K562 (cell line): ENCODE data around the gene PLEKHB1. TPM values are rescaled to one million over a fixed set of nuclear protein-coding genes. Genes with fewer than 3 reads are reported as not detected.

Source experiments
- CAMTA2 ChIP-seq: fragments of 250-450 bp; sonication (Bioruptor Pico); conservative IDR thresholded peaks from 2 replicates; pipeline ENCODE4 v1.5.1; 2022
- FOXP1 ChIP-seq: sonication (generic); formaldehyde crosslinking; IDR thresholded peaks from 2 replicates; pipeline ENCODE4 v1.8.0; 2022; ENCODE audit warnings: mild to moderate bottlenecking, missing genetic modification reagents
- KLF6 ChIP-seq: fragments of 250-450 bp; sonication (Bioruptor Pico); IDR thresholded peaks from 2 replicates; pipeline ENCODE4 v1.4.0; 2020; ENCODE audit warnings: mild to moderate bottlenecking, moderate library complexity, borderline replicate concordance
- LCOR ChIP-seq: sonication (generic); formaldehyde crosslinking; IDR thresholded peaks from 2 replicates; pipeline ENCODE4 v1.8.0; 2022; ENCODE audit warnings: mild to moderate bottlenecking, missing genetic modification reagents
- NFATC3 ChIP-seq: fragments of 450-650 bp; IDR thresholded peaks from 2 replicates; pipeline ENCODE4 v1.6.1; 2017; ENCODE audit warnings: mild to moderate bottlenecking
- PHF8 ChIP-seq: fragments of 200-600 bp; sonication (generic); IDR thresholded peaks from 2 replicates; pipeline ENCODE4 v1.6.1; 2012; ENCODE audit warnings: mixed run types, mild to moderate bottlenecking, inconsistent platforms, low read length, moderate library complexity, borderline replicate concordance
- POLR2H ChIP-seq: IDR thresholded peaks from 2 replicates; pipeline ENCODE4 v1.6.1; 2016; ENCODE audit warnings: missing genetic modification characterization, low read depth, mild to moderate bottlenecking, control low read depth, missing compliant biosample characterization, moderate library complexity
- POLR3G ChIP-seq: IDR thresholded peaks from 2 replicates; pipeline ENCODE4 v1.6.1; 2011; ENCODE audit not compliant: insufficient read length, insufficient replicate concordance; ENCODE audit errors: extremely low read depth
- RHOXF2B ChIP-seq: fragments of 250-450 bp; sonication (Bioruptor Pico); conservative IDR thresholded peaks from 2 replicates; pipeline ENCODE4 v1.5.1; 2021
- SAFB ChIP-seq: fragments of 200-400 bp; formaldehyde crosslinking; IDR thresholded peaks from 2 replicates; pipeline ENCODE4 v1.6.1; 2017; ENCODE audit warnings: low read depth, low read length, borderline replicate concordance
- SMARCE1 ChIP-seq: fragments of 450-650 bp; IDR thresholded peaks from 2 replicates; pipeline ENCODE4 v1.7.1; 2016; ENCODE audit warnings: mild to moderate bottlenecking
- ZBED1 ChIP-seq: IDR thresholded peaks from 2 replicates; pipeline ENCODE4 v1.6.1; 2014
- ZKSCAN3 ChIP-seq: fragments of 250-450 bp; sonication (Bioruptor Pico); IDR thresholded peaks from 2 replicates; pipeline ENCODE4 v1.4.0; 2020
- ZNF143 ChIP-seq: sonication (generic); formaldehyde crosslinking; IDR thresholded peaks from 2 replicates; pipeline ENCODE4 v1.9.0; 2022; ENCODE audit warnings: mild to moderate bottlenecking, missing genetic modification reagents
- ZNF347 ChIP-seq: fragments of 450-650 bp; formaldehyde crosslinking; IDR thresholded peaks from 2 replicates; pipeline ENCODE4 v1.4.0; 2020; ENCODE audit warnings: low read depth, mild to moderate bottlenecking, moderate library complexity
- ZNF444 ChIP-seq: fragments of 250-450 bp; sonication (Bioruptor Pico); IDR thresholded peaks from 2 replicates; pipeline ENCODE4 v1.4.0; 2020; ENCODE audit warnings: mild to moderate bottlenecking, moderate library complexity
- ZNF785 ChIP-seq: fragments of 250-450 bp; sonication (Bioruptor Pico); IDR thresholded peaks from 2 replicates; pipeline ENCODE4 v1.4.0; 2020; ENCODE audit warnings: mild to moderate bottlenecking
- ZSCAN29 ChIP-seq: fragments of 450-650 bp; IDR thresholded peaks from 2 replicates; pipeline ENCODE4 v1.6.1; 2017
- polyA plus RNA-seq, 8 experiments: library from polyadenylated mRNA; depleted of rRNA in 4 of 8; stranded (reverse) in 5 of 8; unstranded in 3 of 8; fragments of >200 nt; fragmentation: Nextera tagmentation in 2 of 8; fragmentation: Illumina TruSeq in 1 of 8; extraction: Ambion mirVana in 2 of 8; extraction: Trizol in 1 of 8; gene quantifications; 2 replicates each; pipeline versions ENCODE4 v1.2.1 to v1.2.3, GENCODE V29; 2011 to 2014; ENCODE audit warnings: inconsistent platforms in 1 of 8, missing spikeins in 1 of 8
- total RNA-seq, 7 experiments: library from RNA; depleted of rRNA in 6 of 7; stranded (reverse); fragments of >200 nt in 6 of 7; fragmentation: Illumina TruSeq in 2 of 7; extraction: Trizol in 2 of 7; gene quantifications; 2 replicates each; pipeline versions ENCODE4 v1.2.1 to v1.2.3, GENCODE V29; 2011 to 2021; ENCODE audit warnings: low replicate concordance in 1 of 7
- TF ChIP-seq, protein P1 (sequence below): fragments of 450-650 bp; IDR thresholded peaks from 2 replicates; pipeline ENCODE4 v1.6.1; 2016; ENCODE audit warnings: missing biosample characterization, missing genetic modification characterization
- TF ChIP-seq, protein P2 (sequence below): fragments of 450-650 bp; formaldehyde crosslinking; IDR thresholded peaks from 2 replicates; pipeline ENCODE4 v1.4.0; 2020; ENCODE audit warnings: mild to moderate bottlenecking, moderate library complexity
- TF ChIP-seq, protein P3 (sequence below): fragments of 200-800 bp; sonication (Bioruptor generic); IDR thresholded peaks from 2 replicates; pipeline ENCODE4 v1.6.1; 2017; ENCODE audit warnings: missing genetic modification characterization, missing compliant biosample characterization
- TF ChIP-seq, protein P4 (sequence below): fragments of 450-650 bp; conservative IDR thresholded peaks from 2 replicates; pipeline ENCODE4 v1.6.1; 2016; ENCODE audit warnings: missing genetic modification characterization, low read depth, mild to moderate bottlenecking, control low read depth, missing compliant biosample characterization
- TF ChIP-seq, protein P5 (sequence below), 2 experiments: fragments of 450-650 bp; conservative IDR thresholded peaks; 2 replicates each; pipeline ENCODE4 v1.6.1; 2017; ENCODE audit warnings: mild to moderate bottlenecking in 2 of 2, moderate library complexity in 2 of 2

The PLEKHB1 gene
- total and polyA plus RNA-seq, 9 of the 15 experiments (the other 6 are each of a cell fraction or from before 2014, with no cell fraction given), result 0.07 to 0.62 (median 0.17) TPM; not detected in 2

DNA sequence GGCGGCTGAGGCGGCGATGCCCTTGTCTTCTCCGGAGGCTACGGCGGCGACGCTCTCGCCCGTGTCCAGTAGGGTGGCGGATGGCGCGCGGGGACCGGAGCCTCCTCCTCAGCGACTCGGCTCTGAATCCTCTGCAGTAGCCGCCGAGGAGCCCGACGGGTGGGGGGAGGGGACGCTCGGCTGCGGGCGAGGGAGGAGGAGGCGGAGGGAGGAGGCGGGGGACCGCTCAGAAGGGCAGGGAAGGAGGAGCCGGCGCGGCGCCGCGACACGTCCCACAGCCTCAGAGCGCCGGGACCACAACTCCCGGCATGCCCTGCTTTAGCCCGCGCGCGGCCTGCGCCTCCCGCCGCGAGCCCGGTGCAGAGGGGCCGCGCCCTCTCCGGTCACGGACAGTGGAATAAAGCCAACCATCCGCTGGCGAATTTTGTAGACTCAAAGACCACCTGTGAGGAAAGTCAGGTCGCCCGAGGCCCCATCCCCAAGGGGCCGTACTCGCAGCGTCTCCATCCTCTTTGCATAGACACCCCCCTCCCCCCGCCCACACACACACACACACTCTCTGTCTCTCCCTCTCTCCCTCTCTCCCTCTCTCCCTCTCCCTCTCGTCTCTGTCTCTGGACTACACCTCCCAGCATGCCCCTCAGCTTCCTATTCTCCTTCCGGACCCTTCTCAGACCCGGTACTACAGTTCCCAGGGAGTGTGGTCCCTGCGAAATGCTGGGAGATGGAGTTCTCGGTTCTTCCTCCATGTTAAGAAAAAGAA, 48.2 kb upstream of the PLEKHB1 start, which contains the start of gene FAM168A (continued):
- TF ChIP-seq FOXP1 (CRISPR knock-in tag) (peak; percentile 74; the same call in 1 of the 2 replicates), RHOXF2B (CRISPR knock-in tag) (no peak), ZNF347 (no peak), ZNF444 (CRISPR knock-in tag) (peak; percentile 90), PHF8 (peak; percentile 64; the same call in 1 of the 2 replicates), POLR2H (tag) (no peak), POLR3G (no peak), SAFB (peak; percentile 43; the same call in 1 of the 2 replicates), NFATC3 (no peak), CAMTA2 (CRISPR knock-in tag) (no peak), LCOR (CRISPR knock-in tag) (peak; percentile 24; the same call in 1 of the 2 replicates), SMARCE1 (no peak), ZNF143 (peak; percentile 92), KLF6 (CRISPR knock-in tag) (no peak), ZNF785 (CRISPR knock-in tag) (no peak), ZBED1 (no peak), ZSCAN29 (no peak), ZKSCAN3 (no peak)
- TF ChIP-seq, protein P1, sequence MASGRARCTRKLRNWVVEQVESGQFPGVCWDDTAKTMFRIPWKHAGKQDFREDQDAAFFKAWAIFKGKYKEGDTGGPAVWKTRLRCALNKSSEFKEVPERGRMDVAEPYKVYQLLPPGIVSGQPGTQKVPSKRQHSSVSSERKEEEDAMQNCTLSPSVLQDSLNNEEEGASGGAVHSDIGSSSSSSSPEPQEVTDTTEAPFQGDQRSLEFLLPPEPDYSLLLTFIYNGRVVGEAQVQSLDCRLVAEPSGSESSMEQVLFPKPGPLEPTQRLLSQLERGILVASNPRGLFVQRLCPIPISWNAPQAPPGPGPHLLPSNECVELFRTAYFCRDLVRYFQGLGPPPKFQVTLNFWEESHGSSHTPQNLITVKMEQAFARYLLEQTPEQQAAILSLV (tag), result no peak
- TF ChIP-seq, protein P2, sequence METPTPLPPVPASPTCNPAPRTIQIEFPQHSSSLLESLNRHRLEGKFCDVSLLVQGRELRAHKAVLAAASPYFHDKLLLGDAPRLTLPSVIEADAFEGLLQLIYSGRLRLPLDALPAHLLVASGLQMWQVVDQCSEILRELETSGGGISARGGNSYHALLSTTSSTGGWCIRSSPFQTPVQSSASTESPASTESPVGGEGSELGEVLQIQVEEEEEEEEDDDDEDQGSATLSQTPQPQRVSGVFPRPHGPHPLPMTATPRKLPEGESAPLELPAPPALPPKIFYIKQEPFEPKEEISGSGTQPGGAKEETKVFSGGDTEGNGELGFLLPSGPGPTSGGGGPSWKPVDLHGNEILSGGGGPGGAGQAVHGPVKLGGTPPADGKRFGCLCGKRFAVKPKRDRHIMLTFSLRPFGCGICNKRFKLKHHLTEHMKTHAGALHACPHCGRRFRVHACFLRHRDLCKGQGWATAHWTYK (CRISPR knock-in tag), result no peak
- TF ChIP-seq, protein P3, sequence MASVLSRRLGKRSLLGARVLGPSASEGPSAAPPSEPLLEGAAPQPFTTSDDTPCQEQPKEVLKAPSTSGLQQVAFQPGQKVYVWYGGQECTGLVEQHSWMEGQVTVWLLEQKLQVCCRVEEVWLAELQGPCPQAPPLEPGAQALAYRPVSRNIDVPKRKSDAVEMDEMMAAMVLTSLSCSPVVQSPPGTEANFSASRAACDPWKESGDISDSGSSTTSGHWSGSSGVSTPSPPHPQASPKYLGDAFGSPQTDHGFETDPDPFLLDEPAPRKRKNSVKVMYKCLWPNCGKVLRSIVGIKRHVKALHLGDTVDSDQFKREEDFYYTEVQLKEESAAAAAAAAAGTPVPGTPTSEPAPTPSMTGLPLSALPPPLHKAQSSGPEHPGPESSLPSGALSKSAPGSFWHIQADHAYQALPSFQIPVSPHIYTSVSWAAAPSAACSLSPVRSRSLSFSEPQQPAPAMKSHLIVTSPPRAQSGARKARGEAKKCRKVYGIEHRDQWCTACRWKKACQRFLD (CRISPR knock-in tag), result peak; percentile 69; the same call in 1 of the 2 replicates
- TF ChIP-seq, protein P4, sequence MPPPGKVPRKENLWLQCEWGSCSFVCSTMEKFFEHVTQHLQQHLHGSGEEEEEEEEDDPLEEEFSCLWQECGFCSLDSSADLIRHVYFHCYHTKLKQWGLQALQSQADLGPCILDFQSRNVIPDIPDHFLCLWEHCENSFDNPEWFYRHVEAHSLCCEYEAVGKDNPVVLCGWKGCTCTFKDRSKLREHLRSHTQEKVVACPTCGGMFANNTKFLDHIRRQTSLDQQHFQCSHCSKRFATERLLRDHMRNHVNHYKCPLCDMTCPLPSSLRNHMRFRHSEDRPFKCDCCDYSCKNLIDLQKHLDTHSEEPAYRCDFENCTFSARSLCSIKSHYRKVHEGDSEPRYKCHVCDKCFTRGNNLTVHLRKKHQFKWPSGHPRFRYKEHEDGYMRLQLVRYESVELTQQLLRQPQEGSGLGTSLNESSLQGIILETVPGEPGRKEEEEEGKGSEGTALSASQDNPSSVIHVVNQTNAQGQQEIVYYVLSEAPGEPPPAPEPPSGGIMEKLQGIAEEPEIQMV, result no peak
- TF ChIP-seq, protein P5, sequence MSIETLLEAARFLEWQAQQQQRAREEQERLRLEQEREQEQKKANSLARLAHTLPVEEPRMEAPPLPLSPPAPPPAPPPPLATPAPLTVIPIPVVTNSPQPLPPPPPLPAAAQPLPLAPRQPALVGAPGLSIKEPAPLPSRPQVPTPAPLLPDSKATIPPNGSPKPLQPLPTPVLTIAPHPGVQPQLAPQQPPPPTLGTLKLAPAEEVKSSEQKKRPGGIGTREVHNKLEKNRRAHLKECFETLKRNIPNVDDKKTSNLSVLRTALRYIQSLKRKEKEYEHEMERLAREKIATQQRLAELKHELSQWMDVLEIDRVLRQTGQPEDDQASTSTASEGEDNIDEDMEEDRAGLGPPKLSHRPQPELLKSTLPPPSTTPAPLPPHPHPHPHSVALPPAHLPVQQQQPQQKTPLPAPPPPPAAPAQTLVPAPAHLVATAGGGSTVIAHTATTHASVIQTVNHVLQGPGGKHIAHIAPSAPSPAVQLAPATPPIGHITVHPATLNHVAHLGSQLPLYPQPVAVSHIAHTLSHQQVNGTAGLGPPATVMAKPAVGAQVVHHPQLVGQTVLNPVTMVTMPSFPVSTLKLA (conservative IDR thresholded peaks at IDR 0.05), result peak; percentile 23 to 85; a peak in 3 of 4 replicates
